IMR-90 (cell line): Measurements from ENCODE around the gene DUSP2. TPM values are rescaled to one million over a fixed set of nuclear protein-coding genes. Genes with fewer than 3 reads are reported as not detected.

Experiments used
- ATAC-seq: fragments of 200-7000 bp; cut with Tn5 transposase; 2 replicates; pipeline ENCODE4 v1.9.1; 2020; ENCODE audit warnings: low read depth, mild to moderate bottlenecking, moderate library complexity
- BruUV-seq: library from RNA; stranded (reverse); fragments of 400-500 nt; replicated peaks from 2 replicates; lab custom pipeline; 2021; lab: Mats Ljungman, UMichigan
- CTCF ChIA-PET: fragments of 300-600 bp; formaldehyde crosslinking; extraction: SDS; loops from one replicate; lab custom pipeline; 2021; ENCODE audit warnings: antibody characterized with exemption; lab: Yijun Ruan, JAX
- POLR2A ChIA-PET: fragments of 300-600 bp; sonication (Branson Sonifier 250); formaldehyde crosslinking; loops from one replicate; lab custom pipeline; 2022; ENCODE audit warnings: antibody characterized with exemption; ENCODE audit not compliant: unreplicated experiment; lab: Charles Lee
- DNase-seq: peaks from one replicate; pipeline ENCODE4 v3.0.0; 2013
- H2AFZ ChIP-seq: replicated peaks from 2 replicates; pipeline ENCODE3; 2013; ENCODE audit warnings: low read length, mild to moderate bottlenecking; ENCODE audit not compliant: poor library complexity
- H2AK5ac ChIP-seq: 2 replicates; pipeline ENCODE4 v1.6.1; 2013; ENCODE audit warnings: low read depth, low read length, inconsistent platforms
- H2AK9ac ChIP-seq: replicated peaks from 2 replicates; pipeline ENCODE3; 2013; ENCODE audit warnings: mild to moderate bottlenecking, low read depth, low read length, moderate library complexity; ENCODE audit not compliant: poor library complexity
- H2BK120ac ChIP-seq: 2 replicates; pipeline ENCODE4 v1.6.1; 2013; ENCODE audit warnings: low read depth, low read length, inconsistent platforms
- H2BK15ac ChIP-seq: 3 replicates; pipeline ENCODE4 v1.6.1; 2013; ENCODE audit warnings: low read depth, low read length, inconsistent platforms
- H2BK20ac ChIP-seq: 2 replicates; pipeline ENCODE4 v1.6.1; 2013; ENCODE audit warnings: low read depth, mild to moderate bottlenecking, inconsistent platforms, low read length, moderate library complexity
- H2BK5ac ChIP-seq: 2 replicates; pipeline ENCODE4 v1.6.1; 2013; ENCODE audit warnings: mild to moderate bottlenecking, low read depth, low read length, inconsistent platforms; ENCODE audit not compliant: poor library complexity, severe bottlenecking
- H3K14ac ChIP-seq: replicated peaks from 2 replicates; pipeline ENCODE4 v1.6.1; 2013; ENCODE audit warnings: low read depth, low read length, inconsistent platforms
- H3K18ac ChIP-seq: 2 replicates; pipeline ENCODE4 v1.6.1; 2013; ENCODE audit warnings: low read depth, low read length, control low read depth
- H3K23ac ChIP-seq: 2 replicates; pipeline ENCODE4 v1.6.1; 2013; ENCODE audit warnings: low read depth, low read length, inconsistent platforms
- H3K27ac ChIP-seq: 2 replicates; pipeline ENCODE4 v1.5.1; 2013; ENCODE audit warnings: mild to moderate bottlenecking, control low read depth, low read length; ENCODE audit not compliant: insufficient read depth
- H3K27me3 ChIP-seq: 2 replicates; pipeline ENCODE4 v1.6.1; 2013; ENCODE audit warnings: low read length; ENCODE audit not compliant: control insufficient read depth, insufficient read depth
- H3K36me3 ChIP-seq: 2 replicates; pipeline ENCODE4 v1.6.1; 2013; ENCODE audit warnings: low read length, mixed read lengths; ENCODE audit not compliant: control insufficient read depth, insufficient read depth
- H3K4ac ChIP-seq: 2 replicates; pipeline ENCODE4 v1.6.1; 2013; ENCODE audit warnings: low read depth, low read length, inconsistent platforms
- H3K4me1 ChIP-seq: 2 replicates; pipeline ENCODE4 v1.6.1; 2013; ENCODE audit warnings: low read length, mixed read lengths; ENCODE audit not compliant: control insufficient read depth, insufficient read depth
- H3K4me2 ChIP-seq: 2 replicates; pipeline ENCODE4 v1.6.1; 2013; ENCODE audit warnings: low read depth, mild to moderate bottlenecking, control low read depth, low read length, moderate library complexity
- H3K4me3 ChIP-seq: 2 replicates; pipeline ENCODE4 v1.5.1; 2013; ENCODE audit warnings: low read depth, mild to moderate bottlenecking, control low read depth, low read length, moderate library complexity; ENCODE audit not compliant: insufficient read depth
- H3K56ac ChIP-seq: 2 replicates; pipeline ENCODE4 v1.6.1; 2013; ENCODE audit warnings: low read length, inconsistent platforms; ENCODE audit not compliant: insufficient read depth; ENCODE audit errors: extremely low read depth
- H3K79me1 ChIP-seq, 2 experiments: 2 replicates each; pipeline ENCODE4 v1.6.1; 2013; ENCODE audit warnings: low read length in 2 of 2, inconsistent platforms in 1 of 2, low read depth in 1 of 2
- H3K9ac ChIP-seq: 2 replicates; pipeline ENCODE4 v1.6.1; 2013; ENCODE audit warnings: low read depth, low read length, control low read depth
- H3K9me1 ChIP-seq: 2 replicates; pipeline ENCODE4 v1.6.1; 2013; ENCODE audit warnings: low read length, inconsistent platforms; ENCODE audit not compliant: insufficient read depth
- H3K9me3 ChIP-seq: 2 replicates; pipeline ENCODE4 v1.6.1; 2013; ENCODE audit warnings: low read length; ENCODE audit not compliant: control insufficient read depth, insufficient read depth
- H4K20me1 ChIP-seq: 2 replicates; pipeline ENCODE4 v1.6.1; 2013; ENCODE audit warnings: low read length, inconsistent platforms; ENCODE audit not compliant: insufficient read depth
- H4K5ac ChIP-seq: 2 replicates; pipeline ENCODE4 v1.6.1; 2013; ENCODE audit warnings: mild to moderate bottlenecking, low read depth, low read length, control low read depth
- H4K8ac ChIP-seq, 2 experiments: 2 replicates each; pipeline ENCODE4 v1.6.1; 2013; ENCODE audit warnings: low read depth in 2 of 2, low read length in 2 of 2, control low read depth in 1 of 2, inconsistent platforms in 1 of 2
- H4K91ac ChIP-seq: 2 replicates; pipeline ENCODE4 v1.6.1; 2013; ENCODE audit warnings: low read depth, low read length, inconsistent platforms; ENCODE audit not compliant: insufficient read depth
- BHLHE40 ChIP-seq: fragments of 150-350 bp; IDR thresholded peaks from 2 replicates; pipeline ENCODE4 v1.6.1; 2016; ENCODE audit warnings: mild to moderate bottlenecking, low read depth, low read length
- CEBPB ChIP-seq: IDR thresholded peaks from 2 replicates; pipeline ENCODE4 v1.6.1; 2012; ENCODE audit warnings: low read depth, low read length, improper control_type of control experiment
- CHD1 ChIP-seq: IDR thresholded peaks from 2 replicates; pipeline ENCODE4 v1.6.1; 2012; ENCODE audit warnings: low read depth, low read length, improper control_type of control experiment
- FOS ChIP-seq: fragments of 150-350 bp; IDR thresholded peaks from 2 replicates; pipeline ENCODE4 v1.6.1; 2016; ENCODE audit warnings: low read depth, low read length
- MAFK ChIP-seq: IDR thresholded peaks from 2 replicates; pipeline ENCODE4 v1.6.1; 2012; ENCODE audit warnings: low read depth, low read length, improper control_type of control experiment
- MAZ ChIP-seq: IDR thresholded peaks from 2 replicates; pipeline ENCODE4 v1.6.1; 2012; ENCODE audit warnings: low read depth, mild to moderate bottlenecking, low read length, improper control_type of control experiment, moderate library complexity, borderline replicate concordance
- MXI1 ChIP-seq: IDR thresholded peaks from 2 replicates; pipeline ENCODE4 v1.6.1; 2012; ENCODE audit warnings: low read depth, mild to moderate bottlenecking, low read length, moderate library complexity, borderline replicate concordance
- NFE2L2 ChIP-seq: fragments of 150-350 bp; IDR thresholded peaks from 2 replicates; pipeline ENCODE4 v1.6.1; 2016; ENCODE audit warnings: low read depth, mild to moderate bottlenecking, low read length
- POLR2A ChIP-seq: IDR thresholded peaks from 2 replicates; pipeline ENCODE4 v1.6.1; 2012; ENCODE audit warnings: mild to moderate bottlenecking, low read depth, low read length
- RAD21 ChIP-seq: IDR thresholded peaks from 2 replicates; pipeline ENCODE4 v1.6.1; 2012; ENCODE audit warnings: low read length, improper control_type of control experiment
- RCOR1 ChIP-seq: IDR thresholded peaks from 2 replicates; pipeline ENCODE4 v1.6.1; 2012; ENCODE audit warnings: mild to moderate bottlenecking, low read length, improper control_type of control experiment; ENCODE audit not compliant: insufficient replicate concordance
- RFX5 ChIP-seq: IDR thresholded peaks from 2 replicates; pipeline ENCODE4 v1.8.0; 2012; ENCODE audit warnings: low read depth, mild to moderate bottlenecking, low read length, moderate library complexity
- SMC3 ChIP-seq: fragments of 150-350 bp; IDR thresholded peaks from 2 replicates; pipeline ENCODE4 v1.6.1; 2016; ENCODE audit warnings: low read depth, mild to moderate bottlenecking, antibody characterized with exemption, low read length, moderate library complexity
- WGBS, 2 experiments: methylation state at CpG; one replicate each; pipeline versions ENCODE4 v1.1.5 to v1.1.7; 2013; ENCODE audit warnings: missing lambda C conversion rate in 2 of 2; ENCODE audit not compliant: insufficient read length in 1 of 2; ENCODE audit errors: extremely low coverage in 2 of 2; 5-methylcytosine and 5-hydroxymethylcytosine counted together
- dilution Hi-C: fragments of 300-500 bp; cut with HindIII; formaldehyde crosslinking; loops from one replicate; pipeline ENCODE4 v1.14.3; 2018; ENCODE audit warnings: low sequenced_read_pairs; ENCODE audit not compliant: unreplicated experiment
- in situ Hi-C: fragments of 300-500 bp; cut with MboI; formaldehyde crosslinking; loops from 3 replicates; pipeline ENCODE4 v1.14.3; 2019; ENCODE audit warnings: low sequenced_read_pairs, inconsistent platforms, mixed read lengths
- intact Hi-C: fragments of 100-400 bp; cut with micrococcal nuclease; formaldehyde crosslinking; loops from 2 replicates; pipeline ENCODE4 v1.10.0; 2022
- polyA plus RNA-seq, 3 experiments: library from polyadenylated mRNA; depleted of rRNA; stranded (reverse); fragments of >200 nt; gene quantifications; 2 replicates each; pipeline ENCODE4 v1.2.3, GENCODE V29; 2012; ENCODE audit warnings: low replicate concordance in 1 of 3
- total RNA-seq: library from RNA; depleted of rRNA; stranded (reverse); fragments of >200 nt; gene quantifications from 2 replicates; pipeline ENCODE4 v1.2.3, GENCODE V29; 2012
- TF ChIP-seq, protein P1 (sequence below): conservative IDR thresholded peaks from 2 replicates; pipeline ENCODE4 v1.5.1; 2012; ENCODE audit warnings: mild to moderate bottlenecking, low read depth, low read length, improper control_type of control experiment
- TF ChIP-seq, protein P2 (sequence below): fragments of 150-350 bp; IDR thresholded peaks from 2 replicates; pipeline ENCODE4 v1.6.1; 2017; ENCODE audit warnings: mild to moderate bottlenecking, antibody characterized with exemption, low read length, low read depth
- TF ChIP-seq, protein P3 (sequence below): fragments of 150-350 bp; IDR thresholded peaks from 2 replicates; pipeline ENCODE4 v1.6.1; 2016; ENCODE audit warnings: low read depth, mild to moderate bottlenecking, low read length, moderate library complexity, borderline replicate concordance

Gene DUSP2
- total and polyA plus RNA-seq, 2 of the 4 experiments (the other 2 are of a cell fraction), result 1.8 to 3.8 TPM

DNA sequence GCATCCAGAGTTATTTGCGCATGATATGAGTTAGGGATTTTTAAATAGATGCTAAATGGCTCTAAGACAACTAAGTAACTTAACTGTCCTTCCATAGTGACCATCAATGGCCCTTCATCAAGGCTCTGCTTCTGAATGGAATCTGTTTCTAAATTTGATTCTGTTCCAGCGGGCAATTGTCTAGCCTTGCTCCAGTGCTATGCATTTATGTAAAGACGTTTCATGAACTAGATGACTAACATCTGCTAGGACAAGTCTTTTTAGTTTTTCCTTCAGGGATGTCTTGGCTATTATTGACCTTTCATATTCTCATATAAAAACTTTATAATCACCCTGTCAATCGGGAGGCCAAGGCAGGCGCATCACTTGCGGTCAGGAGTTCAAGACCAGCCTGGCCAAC, 16.8 kb downstream of the DUSP2 start:
- no peak overlapping the region for H3K23ac ChIP-seq
- no peak overlapping the region for H2AK9ac ChIP-seq
- H3K36me3 ChIP-seq, result no peaks in the 10 kb centered on the region
- no peak overlapping the region for H2AFZ ChIP-seq
- H4K8ac ChIP-seq, result no peak overlapping the region
- H3K9ac ChIP-seq, result no peak overlapping the region
- H3K9me1 ChIP-seq, result no peaks in the 10 kb centered on the region
- H3K18ac ChIP-seq, result no peak overlapping the region
- H3K56ac ChIP-seq, result no peak overlapping the region
- H3K4me1 ChIP-seq, result no peaks in the 10 kb centered on the region
- peaks cover 52% of the 10 kb centered on the region for H3K27me3 ChIP-seq
- ATAC-seq (no peak), DNase-seq (no peak)
- no peaks in the 10 kb centered on the region; the same call in 1 of the 2 replicates for H3K9me3 ChIP-seq
- H2BK120ac ChIP-seq, result no peak overlapping the region
- dilution Hi-C loops, result no loop called here
- no peak overlapping the region for H3K27ac ChIP-seq
- no peak overlapping the region for H2BK5ac ChIP-seq
- ChIA-PET POLR2A (no interaction called here), CTCF (no interaction called here)
- no peak overlapping the region for H3K14ac ChIP-seq
- in situ Hi-C loops, result no loop called here
- H4K91ac ChIP-seq, result no peak overlapping the region
- no peak overlapping the region for H2BK15ac ChIP-seq
- H3K79me1 ChIP-seq, result no peaks in the 10 kb centered on the region
- no TSS peak for BruUV-seq
- H3K4me2 ChIP-seq, result no peak overlapping the region
- no peak overlapping the region for H3K4me3 ChIP-seq
- H3K4ac ChIP-seq, result no peak overlapping the region
- intact Hi-C loops, result no loop called here
- no peak overlapping the region for H2AK5ac ChIP-seq
- no peak overlapping the region for H2BK20ac ChIP-seq
- TF ChIP-seq RFX5 (no peak), MAZ (no peak), FOS (no peak), MAFK (no peak), CEBPB (no peak), SMC3 (no peak), POLR2A (no peak), RCOR1 (no peak), NFE2L2 (no peak), RAD21 (no peak), CHD1 (no peak), BHLHE40 (no peak), MXI1 (no peak)
- TF ChIP-seq, protein P1, sequence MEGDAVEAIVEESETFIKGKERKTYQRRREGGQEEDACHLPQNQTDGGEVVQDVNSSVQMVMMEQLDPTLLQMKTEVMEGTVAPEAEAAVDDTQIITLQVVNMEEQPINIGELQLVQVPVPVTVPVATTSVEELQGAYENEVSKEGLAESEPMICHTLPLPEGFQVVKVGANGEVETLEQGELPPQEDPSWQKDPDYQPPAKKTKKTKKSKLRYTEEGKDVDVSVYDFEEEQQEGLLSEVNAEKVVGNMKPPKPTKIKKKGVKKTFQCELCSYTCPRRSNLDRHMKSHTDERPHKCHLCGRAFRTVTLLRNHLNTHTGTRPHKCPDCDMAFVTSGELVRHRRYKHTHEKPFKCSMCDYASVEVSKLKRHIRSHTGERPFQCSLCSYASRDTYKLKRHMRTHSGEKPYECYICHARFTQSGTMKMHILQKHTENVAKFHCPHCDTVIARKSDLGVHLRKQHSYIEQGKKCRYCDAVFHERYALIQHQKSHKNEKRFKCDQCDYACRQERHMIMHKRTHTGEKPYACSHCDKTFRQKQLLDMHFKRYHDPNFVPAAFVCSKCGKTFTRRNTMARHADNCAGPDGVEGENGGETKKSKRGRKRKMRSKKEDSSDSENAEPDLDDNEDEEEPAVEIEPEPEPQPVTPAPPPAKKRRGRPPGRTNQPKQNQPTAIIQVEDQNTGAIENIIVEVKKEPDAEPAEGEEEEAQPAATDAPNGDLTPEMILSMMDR, result no peak
- TF ChIP-seq, protein P2, sequence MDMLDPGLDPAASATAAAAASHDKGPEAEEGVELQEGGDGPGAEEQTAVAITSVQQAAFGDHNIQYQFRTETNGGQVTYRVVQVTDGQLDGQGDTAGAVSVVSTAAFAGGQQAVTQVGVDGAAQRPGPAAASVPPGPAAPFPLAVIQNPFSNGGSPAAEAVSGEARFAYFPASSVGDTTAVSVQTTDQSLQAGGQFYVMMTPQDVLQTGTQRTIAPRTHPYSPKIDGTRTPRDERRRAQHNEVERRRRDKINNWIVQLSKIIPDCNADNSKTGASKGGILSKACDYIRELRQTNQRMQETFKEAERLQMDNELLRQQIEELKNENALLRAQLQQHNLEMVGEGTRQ, result no peak
- TF ChIP-seq, protein P3, sequence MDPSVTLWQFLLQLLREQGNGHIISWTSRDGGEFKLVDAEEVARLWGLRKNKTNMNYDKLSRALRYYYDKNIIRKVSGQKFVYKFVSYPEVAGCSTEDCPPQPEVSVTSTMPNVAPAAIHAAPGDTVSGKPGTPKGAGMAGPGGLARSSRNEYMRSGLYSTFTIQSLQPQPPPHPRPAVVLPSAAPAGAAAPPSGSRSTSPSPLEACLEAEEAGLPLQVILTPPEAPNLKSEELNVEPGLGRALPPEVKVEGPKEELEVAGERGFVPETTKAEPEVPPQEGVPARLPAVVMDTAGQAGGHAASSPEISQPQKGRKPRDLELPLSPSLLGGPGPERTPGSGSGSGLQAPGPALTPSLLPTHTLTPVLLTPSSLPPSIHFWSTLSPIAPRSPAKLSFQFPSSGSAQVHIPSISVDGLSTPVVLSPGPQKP, result no peak
- WGBS, 2 experiments, result no CpG with 5 or more reads among the region's 6 CpGs
- H4K20me1 ChIP-seq, result no peaks in the 10 kb centered on the region; the same call in 1 of the 2 replicates
- H4K5ac ChIP-seq, result no peak overlapping the region
